BE2C (cell line): ENCODE measurements around the gene QPCT.
A peak's percentile ranks its signal among the peaks of the same experiment; 100 is the strongest.

Experiments used
- DNase-seq: peaks from one replicate; pipeline ENCODE4 v3.0.0-alpha.2; 2020
- H3K27me3 ChIP-seq: fragments of 250-450 bp; sonication (Bioruptor Pico); 2 replicates; pipeline ENCODE4 v1.5.1; 2020; ENCODE audit warnings: mild to moderate bottlenecking
- H3K36me3 ChIP-seq: fragments of 250-450 bp; sonication (Bioruptor Pico); 2 replicates; pipeline ENCODE4 v1.5.1; 2020; ENCODE audit warnings: mild to moderate bottlenecking
- H3K4me1 ChIP-seq: fragments of 250-450 bp; sonication (Bioruptor Pico); 2 replicates; pipeline ENCODE4 v1.5.1; 2020
- H3K4me3 ChIP-seq: 2 replicates; pipeline ENCODE4 v1.5.1; 2011; ENCODE audit warnings: low read depth, low read length
- H3K9me3 ChIP-seq: fragments of 250-450 bp; sonication (Bioruptor Pico); 2 replicates; pipeline ENCODE4 v1.5.1; 2020
- TF ChIP-seq, protein P1 (sequence below): IDR thresholded peaks from 2 replicates; pipeline ENCODE4 v1.5.1; 2012; ENCODE audit warnings: mild to moderate bottlenecking, low read depth, low read length

The QPCT gene

DNA sequence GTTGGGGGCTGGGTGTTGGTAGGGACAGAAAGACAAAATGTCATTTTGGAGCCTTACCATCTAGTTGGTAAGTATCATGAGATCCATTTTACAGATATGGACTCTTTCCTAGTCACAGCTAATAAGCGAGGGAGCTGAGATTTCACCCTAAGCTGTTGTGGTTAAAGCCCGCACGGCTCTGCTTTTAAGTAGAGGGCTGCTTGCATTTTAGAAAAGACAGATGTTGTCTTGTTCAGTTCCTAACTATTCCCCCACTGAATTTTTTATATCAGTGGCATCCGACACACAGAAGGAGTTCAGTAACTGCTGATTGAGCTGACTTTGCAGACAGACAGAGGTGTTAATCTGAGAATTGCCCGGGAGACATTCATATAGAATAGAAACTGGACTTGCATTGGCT is 3.7 kb downstream of the QPCT start:
- TF ChIP-seq, protein P1, sequence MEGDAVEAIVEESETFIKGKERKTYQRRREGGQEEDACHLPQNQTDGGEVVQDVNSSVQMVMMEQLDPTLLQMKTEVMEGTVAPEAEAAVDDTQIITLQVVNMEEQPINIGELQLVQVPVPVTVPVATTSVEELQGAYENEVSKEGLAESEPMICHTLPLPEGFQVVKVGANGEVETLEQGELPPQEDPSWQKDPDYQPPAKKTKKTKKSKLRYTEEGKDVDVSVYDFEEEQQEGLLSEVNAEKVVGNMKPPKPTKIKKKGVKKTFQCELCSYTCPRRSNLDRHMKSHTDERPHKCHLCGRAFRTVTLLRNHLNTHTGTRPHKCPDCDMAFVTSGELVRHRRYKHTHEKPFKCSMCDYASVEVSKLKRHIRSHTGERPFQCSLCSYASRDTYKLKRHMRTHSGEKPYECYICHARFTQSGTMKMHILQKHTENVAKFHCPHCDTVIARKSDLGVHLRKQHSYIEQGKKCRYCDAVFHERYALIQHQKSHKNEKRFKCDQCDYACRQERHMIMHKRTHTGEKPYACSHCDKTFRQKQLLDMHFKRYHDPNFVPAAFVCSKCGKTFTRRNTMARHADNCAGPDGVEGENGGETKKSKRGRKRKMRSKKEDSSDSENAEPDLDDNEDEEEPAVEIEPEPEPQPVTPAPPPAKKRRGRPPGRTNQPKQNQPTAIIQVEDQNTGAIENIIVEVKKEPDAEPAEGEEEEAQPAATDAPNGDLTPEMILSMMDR: no peak
- no peak overlapping the region for H3K4me3 ChIP-seq
- H3K4me1 ChIP-seq: peaks cover 25% of the 10 kb centered on the region
- no peak for DNase-seq
- no peaks in the 10 kb centered on the region for H3K9me3 ChIP-seq
- no peaks in the 10 kb centered on the region for H3K36me3 ChIP-seq
- no peaks in the 10 kb centered on the region for H3K27me3 ChIP-seq

DNA sequence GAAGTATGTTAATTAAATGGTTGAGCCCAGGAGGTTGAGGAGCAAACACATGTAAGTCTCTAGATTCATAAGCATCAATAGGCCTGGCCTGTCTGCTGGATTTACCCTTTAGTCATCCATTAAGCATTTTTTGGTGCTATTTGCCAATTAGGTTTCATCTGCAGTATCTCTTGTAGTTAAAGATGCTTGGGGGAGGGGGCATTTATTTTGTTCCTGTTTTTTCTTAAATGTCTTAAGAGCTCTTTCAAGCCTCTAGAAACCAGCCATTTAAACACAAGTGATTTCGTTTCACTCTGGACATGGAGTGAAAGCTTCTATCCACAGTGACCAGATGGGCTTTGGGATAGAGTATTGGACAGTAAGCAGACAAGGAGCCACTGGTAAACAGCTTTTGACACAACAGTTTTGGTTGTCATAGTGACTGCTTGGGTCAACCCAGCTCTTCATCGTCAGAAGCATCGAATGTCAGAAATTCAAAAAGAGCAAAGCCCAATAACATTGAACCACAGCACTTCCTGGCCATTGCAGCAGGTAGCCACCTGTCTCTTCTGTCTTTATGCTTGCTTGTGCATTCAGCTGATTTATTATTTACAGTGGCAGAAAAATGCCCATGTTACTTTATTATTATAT is 4.9 kb downstream of the QPCT start:
- Histone ChIP-seq H3K9me3 (no peaks in the 10 kb centered on the region), H3K4me1 (peaks cover 21% of the 10 kb centered on the region), H3K27me3 (no peaks in the 10 kb centered on the region), H3K4me3 (no peak overlapping the region), H3K36me3 (no peaks in the 10 kb centered on the region)
- TF ChIP-seq, protein P1: no peak
- no peak for DNase-seq

DNA sequence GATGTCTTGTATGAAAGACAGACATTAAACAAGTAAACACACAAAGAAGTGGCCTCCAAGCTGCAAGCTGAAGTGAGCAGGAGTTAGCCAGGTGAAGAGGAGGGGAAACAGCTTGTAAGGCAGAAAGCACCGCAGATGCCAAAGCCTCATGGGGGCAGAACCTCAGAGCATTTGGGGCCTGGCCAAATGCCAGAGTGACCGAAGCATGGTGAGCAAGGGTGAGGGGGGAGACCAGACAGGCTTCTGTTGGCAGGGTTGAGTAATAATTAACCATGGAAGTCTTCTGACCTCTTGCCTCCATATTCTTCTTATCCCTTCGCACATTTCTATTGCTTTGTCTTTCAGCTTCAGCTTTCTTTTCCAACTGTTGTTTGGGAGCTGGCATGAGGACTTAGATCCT is 5.6 kb downstream of the QPCT start:
- no peaks in the 10 kb centered on the region for H3K27me3 ChIP-seq
- TF ChIP-seq, protein P1: no peak
- H3K4me3 ChIP-seq: no peak overlapping the region
- H3K9me3 ChIP-seq: no peaks in the 10 kb centered on the region
- H3K4me1 ChIP-seq: peaks cover 21% of the 10 kb centered on the region
- H3K36me3 ChIP-seq: no peaks in the 10 kb centered on the region
- DNase-seq: peak; percentile 53

DNA sequence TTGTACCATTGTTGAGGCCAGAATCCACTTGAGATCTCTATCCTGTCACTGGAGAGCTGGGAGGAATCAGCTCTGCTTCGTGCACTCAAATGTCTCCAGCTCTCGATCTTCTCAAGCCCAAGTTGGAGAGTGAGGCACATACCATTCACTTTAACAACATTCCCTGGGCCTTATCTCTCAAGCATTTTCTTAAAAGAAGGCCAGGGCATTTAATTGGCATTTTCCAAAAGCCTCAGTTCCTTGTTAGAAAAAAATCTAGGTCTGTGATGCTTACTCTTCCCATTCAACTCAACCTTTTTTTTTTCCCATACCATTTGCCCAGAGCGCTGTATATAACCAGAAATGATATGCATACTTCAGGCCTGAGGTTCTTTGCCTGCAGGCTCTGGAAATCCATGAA is 10.1 kb downstream of the QPCT start:
- TF ChIP-seq, protein P1: no peak
- Histone ChIP-seq H3K27me3 (no peaks in the 10 kb centered on the region), H3K4me1 (peaks cover 16% of the 10 kb centered on the region), H3K36me3 (no peaks in the 10 kb centered on the region), H3K9me3 (no peaks in the 10 kb centered on the region), H3K4me3 (no peak overlapping the region)
- no peak for DNase-seq

DNA sequence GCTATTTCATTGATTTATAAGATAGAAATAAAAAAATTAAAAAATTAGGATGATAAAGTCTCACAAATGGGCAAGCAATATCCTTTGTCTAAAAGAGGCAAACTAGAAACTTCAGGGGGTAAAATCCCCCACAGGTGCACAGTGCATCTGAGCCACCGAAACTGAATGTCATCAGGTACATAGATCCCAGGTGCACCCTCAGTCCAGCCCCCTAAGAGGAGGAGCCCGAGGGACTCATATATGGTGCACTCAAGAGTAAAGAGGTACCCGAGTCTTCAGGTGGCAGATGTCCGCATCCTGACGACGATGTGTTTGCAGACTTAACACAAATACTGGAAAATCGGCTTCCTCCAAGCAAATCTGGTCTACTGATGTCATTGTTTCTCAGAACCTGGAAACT is 11.3 kb downstream of the QPCT start:
- H3K4me3 ChIP-seq: no peak overlapping the region
- DNase-seq: no peak
- no peaks in the 10 kb centered on the region for H3K27me3 ChIP-seq
- TF ChIP-seq, protein P1: no peak
- no peaks in the 10 kb centered on the region for H3K9me3 ChIP-seq
- H3K36me3 ChIP-seq: no peaks in the 10 kb centered on the region
- peaks cover 5% of the 10 kb centered on the region; the same call in 1 of the 2 replicates for H3K4me1 ChIP-seq

DNA sequence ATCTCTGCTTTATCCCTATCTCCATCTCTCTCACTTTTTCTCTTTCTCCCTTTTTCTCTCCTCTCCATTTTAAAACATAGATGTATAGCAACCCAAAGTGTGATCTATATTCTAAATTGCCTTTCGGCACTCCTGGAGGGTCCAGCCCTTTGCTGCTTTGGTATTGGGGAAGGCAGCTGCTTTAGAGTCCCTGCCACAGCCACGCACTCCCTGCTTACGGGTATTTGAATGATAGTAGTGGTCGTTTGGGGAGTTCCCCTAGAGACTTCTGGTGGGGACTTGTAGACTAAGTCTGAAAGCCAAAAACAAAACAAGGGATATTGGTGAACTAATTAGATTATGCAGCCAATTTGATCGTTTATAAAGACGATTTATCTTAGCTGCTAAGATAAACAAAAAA is 11.9 kb downstream of the QPCT start:
- no peak overlapping the region for H3K4me3 ChIP-seq
- TF ChIP-seq, protein P1: no peak
- DNase-seq: no peak
- peaks cover 2% of the 10 kb centered on the region for H3K4me1 ChIP-seq
- H3K9me3 ChIP-seq: no peaks in the 10 kb centered on the region
- H3K36me3 ChIP-seq: no peaks in the 10 kb centered on the region
- no peaks in the 10 kb centered on the region for H3K27me3 ChIP-seq
